ENCODE results near the gene RPS4Y2.

The RPS4Y2 gene

DNA sequence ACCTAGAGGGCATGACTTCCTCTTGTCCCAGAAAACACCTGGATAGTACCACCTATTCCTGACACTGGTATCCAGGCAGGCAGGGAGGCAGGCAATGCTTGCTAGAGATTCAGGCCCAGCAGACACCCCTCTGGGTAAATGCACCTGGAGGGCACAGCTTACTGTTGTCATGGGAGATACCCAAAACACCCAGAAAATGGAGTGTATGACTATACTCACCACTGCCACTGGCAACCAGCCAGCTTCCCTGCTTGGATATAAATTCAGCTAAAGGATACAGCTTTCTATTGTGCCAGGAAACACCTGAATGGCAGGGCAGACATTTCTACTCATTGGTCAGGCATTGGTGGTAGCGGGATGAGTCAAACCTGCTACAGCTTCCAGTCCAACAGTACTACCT, 58.9 kb downstream of the RPS4Y2 start:
- DNase-seq (ENCODE audit: extremely low read depth, low read depth): no peak
- TF ChIP-seq, protein P1, sequence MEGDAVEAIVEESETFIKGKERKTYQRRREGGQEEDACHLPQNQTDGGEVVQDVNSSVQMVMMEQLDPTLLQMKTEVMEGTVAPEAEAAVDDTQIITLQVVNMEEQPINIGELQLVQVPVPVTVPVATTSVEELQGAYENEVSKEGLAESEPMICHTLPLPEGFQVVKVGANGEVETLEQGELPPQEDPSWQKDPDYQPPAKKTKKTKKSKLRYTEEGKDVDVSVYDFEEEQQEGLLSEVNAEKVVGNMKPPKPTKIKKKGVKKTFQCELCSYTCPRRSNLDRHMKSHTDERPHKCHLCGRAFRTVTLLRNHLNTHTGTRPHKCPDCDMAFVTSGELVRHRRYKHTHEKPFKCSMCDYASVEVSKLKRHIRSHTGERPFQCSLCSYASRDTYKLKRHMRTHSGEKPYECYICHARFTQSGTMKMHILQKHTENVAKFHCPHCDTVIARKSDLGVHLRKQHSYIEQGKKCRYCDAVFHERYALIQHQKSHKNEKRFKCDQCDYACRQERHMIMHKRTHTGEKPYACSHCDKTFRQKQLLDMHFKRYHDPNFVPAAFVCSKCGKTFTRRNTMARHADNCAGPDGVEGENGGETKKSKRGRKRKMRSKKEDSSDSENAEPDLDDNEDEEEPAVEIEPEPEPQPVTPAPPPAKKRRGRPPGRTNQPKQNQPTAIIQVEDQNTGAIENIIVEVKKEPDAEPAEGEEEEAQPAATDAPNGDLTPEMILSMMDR (IDR thresholded peaks at IDR 0.05; ENCODE audit: low read depth, low read length): no peak

DNA sequence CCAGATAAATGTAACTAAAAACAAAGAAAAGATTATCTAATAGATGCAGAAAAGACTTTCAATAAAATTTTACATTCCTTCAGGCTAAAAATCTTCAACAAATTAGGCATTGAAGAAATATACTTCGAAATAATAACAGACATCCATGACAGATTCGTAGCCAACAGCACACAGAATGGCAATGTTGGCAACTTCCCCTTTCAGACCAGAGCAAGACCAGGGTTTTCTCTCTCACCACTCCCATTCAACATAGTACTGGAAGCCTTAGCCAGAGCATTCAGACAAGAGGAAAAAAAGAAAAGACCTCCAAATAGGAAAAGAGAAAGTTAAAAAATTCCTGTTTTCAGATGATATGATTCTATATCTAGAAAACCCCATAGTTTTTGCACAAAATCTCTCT, 61.2 kb downstream of the RPS4Y2 start:
- DNase-seq (ENCODE audit: extremely low read depth, low read depth): no peak
- TF ChIP-seq, protein P1 (IDR thresholded peaks at IDR 0.05; ENCODE audit: low read depth, low read length): no peak

Measured in AG09319 (cell line).